Stimulated activated CD4-positive, alpha-beta T cell treated with anti-CD3 and anti-CD28 coated beads, Interleukin-1b, Interleukin-23, amount 100 ng/mL, for 48 hours (primary cell): ENCODE data around the gene EN1.

ENCODE experiments used
- DNase-seq: peaks from one replicate; pipeline ENCODE4 v3.0.0-alpha.2; 2020

Gene EN1

DNA sequence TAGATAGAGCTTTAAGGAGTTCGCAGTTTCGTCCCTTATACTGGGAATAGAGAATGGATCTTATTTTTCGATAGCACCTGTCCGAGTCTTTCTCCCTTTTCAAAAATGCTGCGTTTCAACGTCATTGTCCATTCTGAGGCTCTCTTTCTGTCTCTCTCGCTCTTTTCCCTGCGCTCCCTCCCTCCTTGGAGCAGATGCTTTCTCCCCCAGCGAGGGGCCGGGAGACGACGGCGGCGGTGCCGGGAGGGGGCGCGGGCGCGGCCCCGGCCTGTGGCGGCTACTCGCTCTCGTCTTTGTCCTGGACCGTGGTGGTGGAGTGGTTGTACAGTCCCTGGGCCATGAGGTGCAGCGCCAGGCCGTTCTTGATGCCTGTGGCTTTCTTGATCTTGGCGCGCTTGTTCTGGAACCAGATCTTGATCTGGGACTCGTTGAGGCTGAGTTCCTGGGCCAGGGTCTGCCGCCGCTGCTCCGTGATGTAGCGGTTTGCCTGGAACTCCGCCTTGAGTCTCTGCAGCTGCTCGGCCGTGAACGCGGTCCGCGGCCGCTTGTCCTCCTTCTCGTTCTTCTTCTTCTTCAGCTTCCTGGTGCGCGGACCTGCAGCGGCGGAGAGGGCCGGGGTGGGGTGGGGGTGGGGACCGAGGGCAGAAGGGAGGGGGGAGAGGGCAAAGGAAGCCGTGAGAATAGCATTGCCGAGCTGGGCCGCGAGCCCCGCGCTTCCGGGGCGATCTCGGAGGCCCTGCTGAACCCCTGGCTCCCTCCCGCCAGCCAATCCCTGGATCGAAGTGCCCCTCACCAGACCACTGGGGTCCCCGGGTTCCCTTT, 4.6 kb downstream of the EN1 start:
- no peak for DNase-seq

DNA sequence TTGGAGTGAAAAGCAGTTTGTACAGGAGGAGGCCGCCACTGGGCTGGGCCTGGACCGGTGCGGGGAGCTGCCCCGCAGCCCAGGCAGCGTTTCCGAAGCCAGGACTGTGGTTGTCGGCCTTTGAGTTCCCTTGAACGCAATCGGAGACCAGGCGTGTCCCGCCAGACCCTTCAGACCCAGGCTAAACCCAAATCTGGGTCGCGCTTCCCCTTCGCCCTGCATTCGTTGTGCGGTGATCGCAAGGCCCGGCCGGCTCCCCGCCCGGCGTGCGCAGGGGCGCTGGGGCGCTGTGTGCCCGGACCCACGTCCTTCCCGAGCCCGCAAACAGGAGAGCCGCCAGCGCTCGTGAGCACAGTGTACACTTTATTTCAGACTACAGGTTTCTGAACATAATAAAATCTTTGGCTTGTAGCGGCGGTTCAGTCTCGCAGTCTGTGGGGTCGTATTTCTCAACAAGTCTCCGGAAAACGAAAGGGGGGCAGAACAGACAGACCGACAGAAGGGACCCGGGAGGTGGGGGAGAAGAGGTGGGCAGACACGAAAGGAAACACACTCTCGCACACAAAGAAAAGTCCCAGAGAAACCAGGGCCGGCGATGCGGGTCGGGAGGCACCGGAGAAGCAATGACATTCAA, 5.5 kb downstream of the EN1 start:
- no peak for DNase-seq

DNA sequence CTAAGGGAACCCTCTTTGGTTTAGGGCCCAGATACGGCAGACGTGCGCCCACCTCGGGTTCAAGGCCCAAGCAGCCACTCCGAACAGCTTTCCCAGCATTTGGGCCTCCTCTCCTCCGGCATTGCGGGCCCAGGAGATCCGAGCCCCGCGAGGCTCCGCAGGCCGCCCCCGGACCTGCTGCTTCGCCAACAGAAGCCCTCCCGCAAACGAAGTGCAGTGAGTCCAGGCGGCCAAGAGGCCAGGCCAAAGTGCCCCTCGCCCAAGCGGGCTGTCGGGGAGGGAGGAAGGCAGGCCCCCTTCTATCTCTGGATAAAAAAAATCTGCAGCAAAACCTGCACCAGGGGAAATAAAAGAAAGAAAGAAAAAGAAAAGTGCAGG, 6.0 kb downstream of the EN1 start:
- DNase-seq = no peak

DNA sequence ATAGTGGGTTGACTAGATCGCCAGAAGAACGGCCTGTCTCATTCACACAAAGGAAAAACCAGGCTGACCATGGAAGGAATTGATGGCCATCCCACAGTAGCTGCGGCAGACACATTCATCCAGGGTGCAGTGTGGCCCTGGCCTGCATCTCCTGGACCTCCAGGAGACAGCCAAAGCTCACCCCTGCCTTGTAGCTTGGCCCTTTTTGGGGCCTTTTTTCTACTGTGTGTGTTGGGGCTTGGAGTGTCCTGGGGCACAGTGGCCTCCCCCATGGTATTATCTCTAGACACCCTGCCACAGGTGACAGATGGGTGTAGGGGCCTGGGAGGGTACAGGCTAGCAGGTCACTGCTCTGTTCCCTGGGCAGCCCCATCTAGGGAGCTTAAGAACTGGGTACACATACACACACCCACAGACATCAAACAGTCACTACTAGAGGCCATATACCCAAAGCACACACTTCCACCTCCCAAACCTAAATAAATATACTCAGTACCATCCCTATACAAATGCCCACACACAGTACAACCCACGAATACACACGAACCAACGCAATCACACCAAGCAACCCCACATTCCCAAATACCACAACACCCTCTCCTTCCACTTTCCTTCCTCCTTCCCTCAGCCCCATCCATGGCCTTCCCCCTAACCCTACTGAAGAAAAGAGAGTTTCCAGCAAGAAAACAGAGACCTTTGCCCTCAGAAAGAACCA, 8.6 kb downstream of the EN1 start:
- no peak for DNase-seq

DNA sequence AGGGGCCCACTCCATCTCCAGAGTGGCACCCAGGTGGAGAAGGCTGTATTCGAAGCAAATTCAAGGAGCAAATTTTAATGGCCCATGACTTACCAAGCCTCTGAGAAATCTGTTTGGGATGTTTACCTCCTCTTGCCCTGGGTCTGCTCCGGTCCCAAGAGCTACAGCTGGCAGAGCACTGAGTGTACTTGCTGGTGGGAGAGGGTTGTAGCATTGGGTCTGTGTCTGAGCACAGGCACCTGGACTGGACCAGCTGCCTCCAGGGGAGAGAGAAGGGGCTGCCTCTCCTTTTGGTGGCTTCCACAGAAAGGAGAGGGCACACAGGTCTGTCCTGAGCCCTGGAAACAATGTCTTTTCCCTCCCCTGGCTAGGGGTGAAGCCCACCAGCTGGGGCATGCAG, 9.8 kb downstream of the EN1 start:
- no peak for DNase-seq

DNA sequence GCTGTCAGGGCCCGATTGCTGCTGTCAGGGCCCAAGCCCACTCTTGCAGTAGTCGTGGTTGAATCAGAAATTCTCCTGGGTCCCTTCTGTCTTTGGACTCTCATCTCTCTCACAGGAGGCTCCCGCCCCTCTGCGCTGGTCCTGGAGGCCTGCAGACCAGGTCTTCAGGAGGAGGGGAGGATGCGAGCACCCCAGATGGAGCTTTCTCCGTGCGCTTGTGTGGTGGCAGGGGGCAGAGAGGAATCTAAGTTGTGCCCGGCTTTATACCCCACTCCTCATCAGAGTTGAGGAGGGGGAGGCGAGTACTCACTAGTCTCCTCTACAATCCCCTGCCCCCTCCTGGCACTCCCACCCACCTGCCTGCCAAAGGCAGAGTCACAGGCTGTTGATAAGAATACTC, 10.4 kb downstream of the EN1 start:
- DNase-seq = no peak

DNA sequence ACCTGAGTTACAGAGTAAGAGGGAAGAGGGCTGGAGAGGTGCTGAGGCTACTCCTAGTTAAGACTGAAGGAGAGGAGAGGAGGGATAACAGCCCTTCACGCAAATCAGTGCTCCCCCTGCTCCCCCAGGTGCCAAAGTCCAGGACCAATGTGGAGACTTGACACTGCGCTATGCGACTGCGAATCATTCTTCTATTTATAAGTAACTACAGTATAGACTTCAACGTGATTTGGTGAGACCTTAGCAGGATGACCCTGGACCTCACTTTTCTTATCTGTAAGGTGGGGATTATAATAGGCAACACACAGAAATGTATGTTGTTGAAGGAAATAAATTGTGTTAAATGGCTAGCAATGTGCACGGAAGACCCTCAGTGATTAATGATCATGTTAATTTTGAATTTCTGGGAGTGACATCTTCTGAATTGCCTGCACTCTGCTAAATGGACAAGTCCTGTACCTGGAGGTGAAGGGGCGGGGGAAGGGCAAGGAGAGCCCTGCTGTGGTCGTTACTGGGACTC, 11.0 kb downstream of the EN1 start:
- DNase-seq = no peak

DNA sequence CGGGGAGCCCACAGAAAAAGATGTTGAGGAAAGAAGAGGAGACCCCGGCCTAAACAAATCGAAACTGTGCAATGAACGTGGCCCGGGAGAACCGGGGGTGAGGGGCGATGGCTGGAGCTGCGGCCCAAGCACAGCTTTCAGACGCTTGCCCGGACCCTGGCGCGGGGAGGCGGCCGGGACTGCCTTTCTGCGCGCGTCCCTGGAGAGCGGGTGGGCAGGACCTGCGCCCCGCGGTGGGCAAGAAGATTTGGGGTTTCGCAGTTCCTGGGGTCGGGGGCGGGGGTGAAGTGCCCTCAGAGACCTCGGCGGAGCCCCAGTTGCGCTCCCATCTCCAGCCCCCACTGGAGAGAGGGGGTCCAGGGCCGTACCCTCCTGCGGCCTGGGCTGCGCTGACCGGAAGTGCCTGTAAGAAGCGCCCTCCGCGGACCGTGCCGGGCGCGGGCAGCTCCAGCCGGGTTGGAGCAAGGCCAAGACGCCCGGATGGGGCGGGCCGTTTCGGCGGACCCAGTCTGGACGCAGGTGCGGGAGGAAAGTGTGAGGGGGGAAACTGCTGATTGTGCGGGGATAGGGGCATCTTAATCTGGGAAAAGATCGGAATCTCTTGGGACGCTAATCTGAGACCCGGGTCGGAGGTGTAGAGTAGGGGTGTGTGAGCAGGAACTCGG, 11.6 kb downstream of the EN1 start:
- DNase-seq = no peak

DNA sequence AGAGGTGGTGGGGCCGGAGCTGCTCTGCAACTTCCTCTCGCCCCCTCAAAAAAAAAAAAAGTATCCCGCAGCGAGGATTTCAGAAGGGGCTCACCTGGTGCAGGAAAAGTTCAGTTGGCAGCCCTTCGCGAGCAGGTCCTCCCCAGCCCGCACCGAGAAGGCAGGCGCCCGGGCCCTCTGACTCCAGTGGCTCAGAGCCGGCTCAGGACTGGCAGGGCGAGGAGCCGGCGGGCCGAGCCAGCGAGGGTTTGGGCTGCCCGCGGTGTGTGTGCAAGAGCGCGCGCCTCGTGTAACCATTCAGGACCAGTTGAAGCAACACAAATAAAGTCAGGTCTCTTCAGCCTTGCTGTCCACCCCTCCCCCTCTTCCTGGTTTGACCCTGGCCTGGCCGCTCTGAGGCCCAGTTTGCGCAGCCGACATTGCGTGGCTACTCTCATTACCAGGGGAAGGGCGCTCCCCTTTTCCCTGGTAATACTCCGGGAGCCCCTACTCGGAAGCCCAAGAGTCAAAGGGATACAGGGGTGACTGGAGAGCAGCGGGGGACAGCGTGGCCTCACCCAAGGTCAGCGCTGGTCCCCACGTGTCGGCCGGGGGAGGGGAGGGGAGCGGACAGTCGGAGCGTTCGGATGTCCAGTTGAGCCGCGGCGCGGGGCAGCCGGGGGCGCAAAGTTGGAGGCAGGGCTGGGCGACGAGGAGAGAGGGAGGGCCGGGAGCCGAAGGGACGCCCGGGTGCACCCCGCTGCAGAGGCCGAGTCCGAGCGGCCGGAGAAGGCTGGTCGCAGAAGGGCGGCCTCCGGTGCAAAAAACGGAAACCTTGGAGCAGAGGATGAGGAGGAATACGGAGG, 12.3 kb downstream of the EN1 start:
- DNase-seq = no peak

DNA sequence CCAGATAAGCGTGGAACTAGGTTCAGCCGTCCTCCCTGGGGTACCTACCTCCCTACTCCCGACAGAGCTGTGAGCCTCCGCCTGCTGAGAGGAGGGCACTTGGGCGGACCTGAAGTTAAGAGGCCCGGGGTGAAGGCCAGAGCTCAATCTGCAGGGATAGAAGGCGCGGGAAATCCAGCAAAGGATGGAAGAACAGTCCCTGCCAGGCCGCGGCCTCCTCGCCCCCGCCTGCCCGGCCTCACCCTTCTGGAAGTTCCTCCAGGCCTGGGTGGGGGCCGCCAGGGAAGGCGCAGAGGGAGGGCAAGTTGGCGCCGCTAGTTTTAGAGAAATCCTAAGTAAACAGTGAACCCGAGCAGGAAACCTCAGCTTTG, 13.0 kb downstream of the EN1 start:
- no peak for DNase-seq

DNA sequence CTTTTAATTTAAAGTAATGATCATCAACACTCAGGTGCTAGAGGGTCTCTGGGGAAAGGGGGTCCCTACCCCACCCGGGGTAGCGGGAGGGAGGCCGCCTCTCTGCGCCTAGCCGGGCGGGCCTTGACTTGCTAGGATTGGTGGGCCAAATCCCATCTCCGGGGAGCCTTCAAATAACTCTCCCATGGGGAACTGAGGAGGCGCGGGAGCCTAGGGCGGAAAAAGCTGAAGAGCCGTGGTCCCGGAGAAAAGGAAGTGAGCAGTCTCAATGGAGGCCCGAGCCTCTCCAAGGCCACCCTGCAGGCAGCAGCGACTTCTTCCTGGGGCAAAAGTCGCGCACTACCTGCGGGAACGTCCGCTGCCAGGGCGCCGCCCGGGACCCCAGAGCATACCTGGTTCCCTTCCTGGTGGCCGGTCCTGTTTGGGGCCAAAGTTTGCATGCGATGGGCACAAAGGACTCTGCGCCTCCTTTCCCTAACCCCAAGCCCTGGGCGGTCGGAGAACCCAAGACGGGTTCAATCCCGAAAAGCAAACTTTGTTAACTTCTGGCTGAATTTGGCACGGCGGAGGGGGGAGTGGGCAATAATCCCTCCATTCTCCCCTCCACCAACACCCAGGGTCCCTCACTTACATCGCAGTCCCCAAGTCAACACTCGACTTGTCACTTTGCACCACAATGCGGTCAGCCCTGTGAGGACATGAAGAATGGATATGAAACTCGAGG, 13.6 kb downstream of the EN1 start:
- DNase-seq = no peak

DNA sequence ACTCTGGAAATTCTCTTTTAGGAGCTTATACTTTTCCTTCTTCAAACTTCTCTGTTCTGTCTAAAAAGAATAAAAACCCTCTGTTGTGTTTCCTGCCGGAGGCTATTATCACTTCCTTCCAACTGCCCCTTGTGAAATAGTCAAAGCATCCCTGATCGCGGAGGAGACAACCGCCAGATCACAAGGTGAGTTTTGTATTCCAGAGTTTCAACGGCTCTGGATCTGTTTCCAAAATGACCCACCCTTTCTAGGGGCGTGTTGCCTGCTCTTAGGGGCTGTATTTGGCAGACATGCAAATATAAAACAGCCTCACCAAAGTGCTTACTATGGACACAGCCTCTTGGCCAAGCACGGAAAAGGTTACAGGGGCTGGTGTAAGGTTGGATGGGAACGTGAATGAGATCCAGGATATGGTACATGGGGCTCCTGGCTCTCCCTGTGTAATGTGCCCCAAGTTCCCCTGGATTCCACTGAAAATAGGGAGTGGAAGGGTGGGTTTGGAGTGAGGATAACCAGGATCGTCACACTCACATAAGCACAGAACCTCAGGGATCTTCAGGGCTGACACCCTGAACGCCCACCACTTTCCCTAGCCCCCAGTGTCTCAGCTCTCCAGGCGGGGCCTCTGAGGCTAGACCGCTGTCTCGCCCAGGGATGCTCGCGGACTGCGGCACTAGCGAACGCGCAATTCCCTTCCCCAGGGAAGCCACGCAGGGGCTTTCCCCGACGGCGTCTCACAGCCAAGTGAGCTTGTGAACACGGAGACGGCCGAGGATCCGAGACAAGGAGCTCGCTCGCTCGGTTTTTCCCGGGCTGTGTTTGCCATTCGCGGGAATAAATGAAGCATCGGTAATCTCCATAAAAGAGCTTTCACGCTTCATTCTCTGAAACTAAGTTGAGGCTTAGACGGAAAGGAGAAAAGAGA, 14.4 kb downstream of the EN1 start:
- no peak for DNase-seq

DNA sequence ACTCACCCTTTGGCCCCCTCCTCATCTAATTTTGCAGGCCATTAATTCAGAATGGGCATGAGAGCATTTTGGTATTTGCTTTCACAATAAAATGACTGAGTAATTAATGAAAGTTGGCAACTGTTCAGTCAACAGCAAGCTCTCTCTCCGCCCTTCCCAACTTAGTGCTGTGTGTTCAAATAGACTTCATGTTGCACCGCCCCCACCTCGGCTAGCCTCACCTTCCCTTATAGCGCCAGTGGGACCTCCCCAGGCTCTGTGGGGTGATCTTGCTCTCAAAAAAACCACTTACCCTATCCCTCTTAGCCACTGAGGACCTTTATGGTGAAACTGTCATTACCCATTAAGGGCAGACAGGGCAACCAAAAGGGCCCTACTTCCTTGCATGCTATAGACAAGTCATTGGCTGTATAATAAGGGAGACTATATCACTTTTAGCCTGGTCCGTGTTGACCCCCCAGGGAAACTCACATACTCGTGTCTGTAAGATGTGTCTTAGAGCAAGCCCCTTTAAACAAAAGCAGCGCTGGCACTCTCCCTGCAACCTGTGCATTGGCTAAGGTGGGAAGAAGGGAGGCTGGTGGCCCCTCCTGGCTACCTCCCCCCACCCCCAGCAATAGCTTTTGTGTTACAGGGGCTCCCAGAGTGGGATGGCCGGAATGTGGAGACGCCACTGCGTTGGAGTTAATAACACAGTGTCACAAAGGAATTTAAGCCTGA, 15.2 kb downstream of the EN1 start:
- DNase-seq = no peak

DNA sequence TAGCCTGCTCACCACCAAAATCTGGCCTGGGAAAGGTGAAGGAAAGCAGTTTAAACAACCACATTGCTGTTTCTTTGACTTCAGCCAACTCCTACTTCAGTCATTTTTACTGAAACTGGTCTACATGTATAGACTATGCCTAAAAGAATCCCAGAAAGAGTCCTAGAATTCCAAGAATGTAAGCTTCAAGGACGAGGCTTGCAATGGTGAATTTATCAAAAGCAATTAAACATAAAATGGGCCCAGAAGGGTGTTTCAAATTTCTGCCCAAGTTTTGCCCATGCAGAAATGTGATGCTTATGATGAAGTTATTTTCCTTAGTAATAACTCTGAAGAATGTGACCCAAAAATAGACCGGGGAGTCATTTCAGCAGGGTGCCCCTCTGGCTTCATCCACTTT, 16.6 kb downstream of the EN1 start:
- no peak for DNase-seq

DNA sequence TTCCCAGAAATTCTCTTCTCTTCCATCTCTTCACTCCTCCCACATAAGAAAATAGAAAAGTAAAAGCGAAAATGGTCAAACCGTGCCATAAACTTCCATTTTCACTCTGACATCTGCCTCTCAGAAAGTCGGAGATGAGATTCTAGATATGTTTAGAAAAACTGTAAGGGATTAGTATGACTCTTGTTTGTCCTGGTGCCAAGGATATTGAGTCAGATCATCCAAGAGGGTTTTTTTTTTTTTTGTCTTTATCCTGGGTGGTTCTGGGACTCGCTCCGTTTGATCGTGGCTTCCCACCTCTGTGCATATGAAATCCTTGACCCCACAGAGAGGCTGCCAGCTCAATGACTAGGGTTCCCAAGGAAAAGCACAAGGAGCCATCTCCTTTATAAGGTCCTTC, 17.3 kb downstream of the EN1 start:
- DNase-seq = no peak

DNA sequence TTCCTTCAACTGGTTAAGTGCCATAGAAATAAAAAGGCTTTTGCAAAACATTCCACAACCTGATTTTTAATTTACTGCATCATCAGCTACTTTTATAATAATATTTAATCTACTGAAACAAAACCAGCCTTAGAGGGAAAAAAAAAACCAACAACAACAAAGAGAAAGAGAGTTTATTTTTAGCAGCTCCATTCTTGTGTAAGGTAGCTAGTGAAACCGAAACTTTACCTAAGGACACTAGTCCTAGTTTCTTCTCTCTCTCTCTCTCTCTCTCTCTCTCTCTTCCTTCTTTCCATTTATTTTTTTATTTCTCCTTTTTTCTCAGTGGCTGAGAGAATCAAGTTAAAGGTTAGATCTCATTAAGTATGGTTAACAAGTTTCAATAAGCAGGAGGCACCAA, 21.4 kb downstream of the EN1 start:
- DNase-seq = no peak

DNA sequence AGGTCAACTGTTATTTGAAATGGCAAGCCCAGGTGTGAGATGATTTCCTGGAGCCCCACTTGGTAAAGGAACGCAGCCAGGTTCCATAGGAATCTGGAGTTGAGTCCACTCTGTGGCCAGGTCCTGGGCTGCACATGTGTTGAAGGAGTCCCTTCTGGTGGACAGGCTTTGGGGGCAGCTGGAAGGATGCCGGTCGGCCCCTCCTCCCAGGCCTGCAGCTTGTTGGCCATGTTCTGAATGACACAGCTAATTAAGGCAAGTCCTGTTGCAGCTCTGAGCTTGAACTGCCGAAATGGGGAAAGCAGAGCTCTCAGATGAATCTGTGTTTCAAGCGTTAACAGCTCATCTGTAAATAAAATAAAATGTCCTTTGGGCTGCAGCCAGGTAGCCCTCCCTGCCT, 23.8 kb downstream of the EN1 start:
- DNase-seq = no peak

DNA sequence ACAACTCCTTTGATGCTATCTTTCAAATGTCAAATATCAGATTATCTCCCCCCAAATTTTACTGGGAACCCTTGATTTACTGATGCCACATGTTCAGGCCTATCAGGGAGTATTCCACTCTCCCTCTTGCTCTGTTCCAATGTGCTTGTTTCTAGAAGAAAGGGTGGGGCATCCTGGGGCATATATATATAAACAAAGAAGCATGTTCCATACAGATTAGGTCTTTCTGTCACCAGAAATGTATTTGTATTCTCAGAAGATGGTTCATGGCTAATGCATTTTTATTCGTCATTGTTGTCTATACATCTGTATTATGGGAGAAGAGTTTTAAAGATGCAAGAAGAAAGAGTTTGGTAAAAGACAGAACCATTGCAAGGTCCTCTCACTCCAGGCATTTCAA, 24.9 kb downstream of the EN1 start:
- DNase-seq = no peak

DNA sequence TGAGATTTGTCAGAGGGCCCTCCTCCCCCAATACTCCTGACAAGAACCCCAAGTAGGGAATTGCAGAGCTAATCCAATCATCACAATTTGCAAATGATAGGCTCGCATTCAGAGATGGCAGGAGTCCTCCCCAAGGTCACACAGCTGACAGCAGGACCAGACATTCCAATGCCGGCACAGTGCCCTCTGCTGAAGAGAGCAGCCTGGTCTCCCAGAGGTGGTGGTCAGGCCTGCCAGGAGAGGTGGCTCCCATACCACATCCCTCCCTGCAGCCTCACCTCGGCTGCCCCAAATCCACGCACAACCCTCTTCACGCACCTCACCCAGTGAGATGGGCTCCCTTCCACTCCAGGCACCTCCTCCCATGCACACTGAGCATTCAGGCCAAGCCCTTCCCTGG, 25.4 kb downstream of the EN1 start:
- DNase-seq = no peak

DNA sequence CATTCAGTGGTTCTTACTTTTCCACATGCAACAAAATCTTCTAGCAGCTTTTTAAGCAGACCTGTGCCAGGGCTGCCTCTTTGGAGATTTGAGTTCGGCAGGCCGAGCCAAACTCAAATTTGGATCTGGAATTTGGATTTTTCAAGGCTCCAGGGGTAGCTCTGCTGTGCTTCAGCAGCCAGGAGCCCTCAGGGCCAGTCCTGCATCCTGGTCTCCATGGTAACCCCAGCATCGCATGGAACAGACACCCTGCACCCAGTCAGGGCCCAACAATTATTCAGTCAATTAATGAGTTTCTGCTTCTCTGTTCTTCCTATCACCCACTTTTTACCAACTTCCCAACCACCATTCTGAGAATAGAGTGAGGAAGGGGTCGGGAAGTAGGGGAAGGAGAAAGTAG, 30.0 kb downstream of the EN1 start:
- DNase-seq = no peak
